T-helper 9 cell (primary cell): ENCODE results near the gene MINAR2.

ENCODE experiments used
- DNase-seq: peaks from one replicate; pipeline ENCODE4 v3.0.0-alpha.2; 2020
- total RNA-seq, 2 donors: gene quantifications; one replicate each; lab custom pipeline; 2026; lab: John Stamatoyannopoulos, UW

Gene MINAR2, protein sequence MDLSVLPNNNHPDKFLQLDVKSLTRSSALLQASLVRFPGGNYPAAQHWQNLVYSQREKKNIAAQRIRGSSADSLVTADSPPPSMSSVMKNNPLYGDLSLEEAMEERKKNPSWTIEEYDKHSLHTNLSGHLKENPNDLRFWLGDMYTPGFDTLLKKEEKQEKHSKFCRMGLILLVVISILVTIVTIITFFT
- total RNA-seq, result 0 reads per million in 2 donors

- DNase-seq, result no peak
Observed at GRCh38 chr5:129747572-129748407, at the start of gene MINAR2. MINAR2 (plus strand) TSS chr5:129748094; CDS start chr5:129748191, 97 bp downstream.

DNA sequence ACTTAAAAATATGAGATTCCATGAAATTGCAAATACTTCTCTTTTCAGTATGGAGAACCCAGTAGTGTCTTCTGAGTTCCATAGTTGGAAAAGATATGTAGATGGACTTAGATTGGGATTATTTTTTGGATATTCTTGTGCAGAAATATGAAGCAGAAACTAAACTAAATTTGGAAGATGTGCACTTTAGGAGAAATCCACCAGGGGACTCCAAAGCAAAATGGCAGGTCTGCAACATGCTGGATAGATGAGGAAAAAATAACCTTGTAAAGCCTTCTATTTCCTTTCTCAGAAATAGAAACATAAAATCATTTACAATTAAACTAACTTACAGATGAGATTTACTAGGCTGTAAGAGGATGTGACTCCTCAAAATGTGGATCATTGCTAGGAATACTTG is 49.2 kb upstream of the MINAR2 start:
- no peak for DNase-seq

DNA sequence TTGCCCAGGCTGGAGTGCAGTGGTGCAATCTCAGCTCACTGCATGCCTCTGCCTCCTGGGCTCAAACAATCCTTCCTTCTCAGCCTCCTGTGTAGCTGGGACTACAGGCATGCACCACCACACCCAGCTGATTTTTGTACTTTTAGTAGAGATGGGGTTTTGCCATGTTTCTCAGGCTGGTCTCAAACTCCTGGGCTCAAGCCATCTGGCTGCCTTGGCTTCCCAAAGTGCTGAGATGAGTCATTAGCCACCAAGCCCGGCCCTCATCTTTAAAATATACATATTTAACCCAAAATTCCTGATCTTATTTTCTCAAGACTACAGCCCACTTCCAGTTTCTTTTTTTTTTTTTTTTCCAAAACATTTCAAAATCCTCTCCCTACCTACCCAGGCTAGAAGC is 31.7 kb upstream of the MINAR2 start:
- no peak for DNase-seq

GRCh38 chr5:129716651-129717050 is 31.2 kb upstream of the MINAR2 start:
- DNase-seq, result no peak

DNA sequence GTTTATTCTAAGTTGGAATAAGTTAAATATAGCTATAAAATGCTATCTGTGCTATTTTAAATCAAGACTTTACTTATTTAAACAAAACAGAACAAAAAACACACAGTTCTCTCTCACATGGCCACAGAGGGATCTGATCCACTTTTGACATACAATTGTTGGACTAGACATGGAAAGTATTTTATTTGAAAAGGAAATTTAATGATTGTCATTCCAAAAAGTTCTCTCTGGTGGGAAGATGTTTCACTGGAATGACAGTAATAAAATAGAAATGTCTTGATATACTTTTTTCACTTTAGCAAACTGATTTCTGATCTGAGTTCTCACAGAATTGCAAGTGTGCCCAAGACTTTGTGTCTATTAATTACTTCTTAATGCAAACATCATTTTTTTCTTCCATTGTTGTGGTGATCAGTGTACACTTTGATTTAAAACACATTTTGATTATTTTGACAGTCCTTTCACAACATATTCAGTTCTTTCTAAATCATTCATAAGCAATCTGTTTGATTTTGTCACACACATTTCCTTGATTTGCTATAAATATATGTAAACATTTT is 30.1 kb upstream of the MINAR2 start:
- no peak for DNase-seq

GRCh38 chr5:129718471-129719090 is 29.3 kb upstream of the MINAR2 start:
- DNase-seq, result no peak

GRCh38 chr5:129724222-129724621 is 23.7 kb upstream of the MINAR2 start:
- no peak for DNase-seq

DNA sequence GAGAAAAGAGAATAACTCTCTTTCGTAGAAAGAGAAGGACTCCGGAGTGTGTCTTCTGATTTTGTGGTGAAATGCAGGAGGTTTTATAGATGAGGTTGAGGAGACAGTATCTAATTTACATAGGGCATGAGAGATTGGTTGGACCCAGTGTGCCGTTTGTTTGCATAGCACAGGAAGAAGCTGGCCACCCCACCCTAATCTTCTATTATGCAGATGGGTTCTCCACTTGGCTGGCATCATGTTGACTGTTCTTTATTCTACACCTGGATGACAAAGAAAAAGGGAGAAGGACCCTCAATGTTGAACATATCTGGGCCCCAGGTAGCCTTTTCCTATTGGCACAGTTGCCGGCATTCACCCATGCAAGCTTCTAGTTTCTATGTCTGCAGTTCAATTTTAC is 23.2 kb upstream of the MINAR2 start:
- no peak for DNase-seq

- DNase-seq, result no peak
Observed at GRCh38 chr5:129739773-129740172, 8.1 kb upstream of the MINAR2 start.

DNA sequence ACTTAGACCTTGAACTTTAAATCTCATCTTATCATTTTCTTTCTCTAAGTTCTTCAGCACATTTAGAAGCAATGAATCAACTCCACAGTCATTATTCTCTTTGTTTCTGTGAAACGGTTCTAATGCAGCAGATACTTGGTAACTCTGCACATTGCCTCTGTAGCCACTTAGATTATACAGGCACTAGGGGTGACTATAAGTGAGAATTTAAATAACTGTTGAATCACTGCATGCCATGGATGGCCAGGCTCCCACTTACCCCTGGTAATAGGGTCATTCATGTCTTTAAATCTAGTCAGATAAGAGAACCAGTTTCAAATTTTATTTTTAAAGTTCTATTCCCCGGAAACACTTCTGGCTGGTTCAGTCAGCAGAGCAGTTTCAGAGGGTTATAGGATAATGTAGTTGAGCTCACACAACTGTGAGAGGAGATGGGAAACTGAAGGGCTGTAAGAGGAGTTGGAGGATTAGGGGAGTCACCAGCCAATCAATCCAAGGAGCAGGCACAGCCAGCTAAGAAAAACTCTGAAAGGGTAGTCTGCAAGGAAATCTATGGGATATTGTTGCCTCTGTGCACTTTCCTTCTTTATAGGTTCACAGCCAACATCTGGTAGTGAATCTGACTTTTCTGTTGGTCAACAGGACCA is 4.2 kb upstream of the MINAR2 start:
- no peak for DNase-seq

- no peak for DNase-seq
Observed at GRCh38 chr5:129745997-129746396, 1.9 kb upstream of the MINAR2 start.

DNA sequence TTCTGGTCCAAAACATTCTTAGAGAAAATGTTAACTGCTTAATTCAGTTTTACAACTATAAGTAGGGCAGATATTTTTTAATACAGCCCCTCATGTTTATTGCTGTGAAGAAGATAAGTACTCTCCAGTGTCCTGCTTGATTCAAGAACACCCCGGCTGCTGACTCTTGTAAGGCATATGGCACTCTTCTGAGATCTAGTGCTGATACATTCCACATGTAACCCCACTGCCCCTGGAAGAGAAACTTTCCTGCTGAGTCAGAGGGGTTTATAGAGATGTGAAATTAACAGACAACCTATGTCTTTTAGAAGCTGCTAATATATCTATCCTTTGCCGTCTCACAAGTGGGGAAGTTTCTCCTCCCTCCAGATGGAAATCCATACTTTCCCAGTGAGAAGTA is 1.0 kb upstream of the MINAR2 start:
- no peak for DNase-seq

DNA sequence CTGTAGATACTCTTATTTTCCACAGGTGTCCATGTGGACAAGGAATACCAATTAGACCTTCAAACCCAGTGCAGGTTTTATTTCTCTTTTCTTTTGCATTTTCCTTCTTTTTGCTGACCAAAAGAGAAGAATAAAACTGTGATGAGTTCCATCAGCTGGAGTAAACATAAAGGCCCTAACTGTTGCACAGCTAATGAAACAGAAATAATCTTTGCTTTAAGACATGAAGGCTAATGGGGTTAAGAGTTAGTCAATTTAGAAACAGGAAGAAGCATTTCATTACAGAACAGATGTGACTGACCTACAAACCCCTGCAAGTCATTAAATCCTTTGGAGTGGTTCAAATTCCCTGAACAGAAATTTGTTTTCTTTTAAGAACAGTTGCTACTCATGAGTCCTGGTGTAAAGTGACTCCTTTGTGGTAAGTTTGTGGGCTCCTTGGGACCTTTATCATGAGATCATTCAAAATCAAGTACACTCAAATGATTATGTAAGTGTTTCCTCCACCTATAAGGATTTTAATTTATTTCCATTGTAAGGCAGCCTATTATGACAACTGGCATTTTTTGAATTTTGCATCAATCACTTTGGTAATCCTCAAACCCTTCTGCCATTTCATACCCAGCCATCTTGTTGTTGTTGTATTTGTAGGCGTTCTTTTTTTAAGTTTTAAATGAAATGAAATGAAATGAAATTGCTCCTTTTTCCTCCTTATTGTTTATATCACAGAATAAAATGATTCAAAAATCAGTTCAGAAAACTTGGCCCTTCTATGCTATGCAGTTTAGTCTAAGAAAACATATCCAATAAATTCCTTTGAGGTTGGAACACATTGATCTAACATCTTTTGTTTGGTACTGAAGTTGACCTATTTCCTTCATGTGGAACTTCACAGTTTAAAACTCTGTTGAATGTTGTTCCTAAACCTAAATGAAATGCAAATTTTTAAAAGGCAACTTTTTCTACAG is 1.3 kb downstream of the MINAR2 start:
- no peak for DNase-seq

DNA sequence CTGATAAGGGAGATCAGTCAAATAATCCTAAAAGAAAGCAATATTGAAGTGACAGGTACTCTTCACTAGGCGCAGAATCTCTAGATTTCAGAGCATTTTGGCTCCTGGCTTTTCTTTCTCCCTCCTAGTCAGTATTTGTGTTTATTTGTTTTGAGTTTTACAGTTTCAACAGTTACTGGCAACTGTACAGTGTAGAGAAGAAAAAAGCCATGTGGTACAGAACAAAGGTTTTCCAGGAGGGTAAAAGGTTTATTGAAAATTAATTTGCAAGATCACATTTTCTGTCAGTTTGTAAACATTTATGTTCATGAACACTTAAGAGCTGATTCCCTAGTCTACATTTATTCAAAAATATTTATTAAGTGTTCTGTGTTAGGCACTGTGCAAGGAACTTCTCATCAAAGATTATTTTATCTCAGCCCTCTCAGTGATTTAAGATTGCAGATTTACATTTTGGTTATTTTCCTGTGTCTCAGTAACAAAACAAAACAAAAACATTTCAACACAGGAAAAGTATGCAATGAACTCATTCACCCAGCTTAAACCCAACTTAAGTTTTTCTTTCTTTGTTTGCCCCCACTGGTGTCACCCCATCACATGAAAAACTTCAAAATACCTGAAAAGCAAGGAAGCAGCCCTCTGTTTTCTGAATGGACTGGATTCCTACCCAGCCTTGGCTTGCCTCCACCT is 12.9 kb downstream of the MINAR2 start:
- DNase-seq, result no peak

- no peak for DNase-seq
Observed at GRCh38 chr5:129763651-129764050, 15.8 kb downstream of the MINAR2 start.

GRCh38 chr5:129766798-129767197 is 18.9 kb downstream of the MINAR2 start:
- DNase-seq, result no peak

GRCh38 chr5:129767927-129768380 is 20.1 kb downstream of the MINAR2 start:
- DNase-seq, result peak; percentile 21

DNA sequence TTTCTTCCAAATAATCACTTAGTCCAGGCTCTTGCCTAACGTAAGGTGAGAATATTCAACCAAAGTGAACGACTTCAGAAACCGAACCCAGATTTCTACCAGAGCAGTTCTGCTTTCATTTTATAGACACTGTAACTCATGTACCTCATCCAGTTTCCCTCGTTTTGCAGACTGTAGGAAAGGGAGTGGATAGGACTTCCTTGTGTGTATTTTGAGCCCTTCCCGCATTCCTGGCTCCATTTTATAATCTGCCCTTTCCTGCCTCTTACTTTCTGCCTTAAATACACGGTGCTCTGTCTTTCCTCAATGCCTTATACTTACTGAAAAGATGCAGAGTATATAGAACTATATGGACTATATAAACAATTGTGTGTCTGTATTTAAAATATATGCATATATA is 20.8 kb downstream of the MINAR2 start:
- DNase-seq, result no peak

GRCh38 chr5:129770024-129770820 is 22.3 kb downstream of the MINAR2 start:
- DNase-seq, result no peak
